ENCODE measurements around the gene ENTPD6. TPM values are rescaled to one million over a fixed set of nuclear protein-coding genes. Genes with fewer than 3 reads are reported as not detected.
"Not testable (repeated sequence)": the region's sequence is repeated elsewhere in the genome, so short reads cannot be mapped to it uniquely, and the experiment has no call there.

The ENTPD6 gene
- 57.9 and 67.9 TPM in 2 replicates for total RNA-seq (2014; rRNA removed; shearing (Covaris generic))

DNA sequence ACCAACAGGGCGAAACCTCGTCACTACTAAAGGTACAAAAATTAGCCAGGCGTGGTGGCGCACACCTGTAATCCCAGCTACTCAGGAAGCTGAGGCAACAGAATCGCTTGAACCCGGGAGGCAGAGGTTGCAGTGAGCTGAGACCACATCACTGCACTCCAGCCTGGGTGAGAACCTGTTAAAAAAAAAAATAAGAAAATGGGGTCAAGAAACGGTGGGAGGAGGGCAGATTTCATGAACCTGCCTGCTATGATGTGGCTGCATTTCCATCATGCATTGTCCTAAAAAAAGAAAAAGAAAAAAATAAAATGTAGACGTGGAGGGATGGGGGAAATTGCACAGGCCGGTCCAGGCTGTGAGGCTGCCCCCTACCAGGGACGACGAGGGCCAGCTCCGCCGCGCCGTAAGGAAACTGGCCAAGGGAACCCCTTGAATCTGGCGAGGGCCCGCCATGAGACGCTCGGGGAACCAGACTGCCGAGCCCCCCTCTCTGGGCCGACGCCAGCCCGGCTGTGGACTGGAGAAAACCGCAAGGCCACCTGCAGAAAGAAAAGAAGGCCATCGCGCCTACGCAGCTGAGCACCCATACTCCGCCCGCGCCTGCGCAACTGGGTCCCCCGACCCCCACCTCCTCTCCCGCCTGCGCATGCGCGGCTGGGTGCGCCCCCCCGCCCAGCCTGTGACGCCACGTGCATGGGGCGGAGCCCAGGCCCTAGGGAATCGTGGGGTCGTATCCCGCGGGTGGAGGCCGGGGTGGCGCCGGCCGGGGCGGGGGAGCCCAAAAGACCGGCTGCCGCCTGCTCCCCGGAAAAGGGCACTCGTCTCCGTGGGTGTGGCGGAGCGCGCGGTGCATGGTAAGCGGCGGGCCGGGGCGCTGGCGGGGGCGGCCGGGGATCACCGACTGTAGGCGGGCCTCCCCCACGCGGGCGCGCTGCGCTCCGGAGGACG, at the start of gene ENTPD6:
ENTPD6 (plus strand) TSS at position 699 of the 948 bp plus-strand sequence. CDS start 10,825 bp downstream, outside the sequence.
- peak; percentile 89 for DNase-seq (ENCODE audit: low read depth)

DNA sequence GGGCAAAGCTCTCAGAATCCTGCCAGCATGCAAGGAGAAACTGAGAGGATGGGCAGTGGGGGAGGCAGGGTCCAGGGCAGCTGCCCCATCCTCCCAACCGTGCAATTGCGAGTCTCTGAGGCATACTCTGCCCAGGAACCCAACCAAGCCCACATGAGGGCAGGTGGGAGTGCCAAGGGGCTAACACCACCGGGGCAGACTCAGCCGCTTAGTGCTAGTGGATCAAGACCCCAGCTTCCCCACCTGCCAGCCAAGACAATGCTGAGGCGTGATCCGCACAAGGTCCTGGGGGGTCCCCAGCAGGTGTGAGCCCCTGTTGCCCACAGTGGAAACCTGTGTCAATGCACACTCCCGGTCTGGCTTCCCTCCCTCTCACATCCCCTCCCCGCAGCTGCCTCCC, 48.5 kb upstream of the ENTPD6 start:
- DNase-seq (ENCODE audit: low read depth), result no peak

- no peak for DNase-seq (ENCODE audit: low read depth)
These were observed 47.8 kb upstream of the ENTPD6 start for GRCh38 chr20:25147716-25148115.

DNA sequence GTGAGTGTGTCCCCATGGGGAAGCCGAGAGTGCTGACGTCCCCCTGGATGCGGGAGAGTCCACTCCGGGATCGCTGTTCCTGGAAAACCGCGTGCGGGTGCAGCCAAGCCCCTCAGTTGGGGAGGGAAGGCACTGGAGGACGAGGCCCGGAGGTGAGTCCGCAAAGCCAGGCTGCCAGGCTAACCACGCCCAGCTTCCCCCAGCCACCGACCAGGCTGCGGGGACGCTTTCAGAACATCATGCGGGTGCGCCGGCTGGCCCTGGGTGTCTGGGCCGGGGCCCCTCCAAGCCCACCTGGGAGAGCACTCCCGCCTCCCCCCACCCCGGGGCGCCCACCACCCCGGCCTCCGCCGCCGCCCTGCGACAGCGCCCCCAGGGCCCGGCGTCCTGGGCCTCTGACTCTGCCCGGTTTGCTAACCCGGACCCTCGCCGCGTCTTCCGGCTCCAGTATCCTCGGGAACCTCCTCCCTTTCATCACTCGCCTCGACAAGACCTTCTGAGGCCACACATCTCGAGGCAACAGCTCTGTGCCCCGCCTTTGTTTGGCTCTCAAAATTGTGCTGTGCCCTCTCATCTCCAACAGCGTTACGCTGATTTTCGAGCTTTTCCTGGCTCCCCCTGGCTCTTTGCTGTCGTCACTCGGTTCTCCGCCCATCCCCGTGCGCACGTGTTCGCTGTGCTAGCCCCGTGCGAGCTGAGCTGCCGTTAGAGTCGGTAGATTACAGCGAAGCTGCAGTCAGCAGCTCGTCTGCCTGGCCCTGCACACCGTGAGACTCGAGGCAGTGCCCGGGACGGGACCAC, 47.1 kb upstream of the ENTPD6 start:
- DNase-seq (ENCODE audit: low read depth), result no peak

- no peak for DNase-seq (ENCODE audit: low read depth)
These were observed 46.3 kb upstream of the ENTPD6 start for GRCh38 chr20:25148982-25149846.

GRCh38 chr20:25150016-25150415, 45.5 kb upstream of the ENTPD6 start:
- DNase-seq (ENCODE audit: low read depth), result no peak

GRCh38 chr20:25158043-25158442, 37.5 kb upstream of the ENTPD6 start:
- DNase-seq (ENCODE audit: low read depth), result no peak

GRCh38 chr20:25160467-25160866, 35.0 kb upstream of the ENTPD6 start:
- DNase-seq (ENCODE audit: low read depth), result no peak

GRCh38 chr20:25160897-25161296, 34.6 kb upstream of the ENTPD6 start:
- DNase-seq (ENCODE audit: low read depth), result no peak

DNA sequence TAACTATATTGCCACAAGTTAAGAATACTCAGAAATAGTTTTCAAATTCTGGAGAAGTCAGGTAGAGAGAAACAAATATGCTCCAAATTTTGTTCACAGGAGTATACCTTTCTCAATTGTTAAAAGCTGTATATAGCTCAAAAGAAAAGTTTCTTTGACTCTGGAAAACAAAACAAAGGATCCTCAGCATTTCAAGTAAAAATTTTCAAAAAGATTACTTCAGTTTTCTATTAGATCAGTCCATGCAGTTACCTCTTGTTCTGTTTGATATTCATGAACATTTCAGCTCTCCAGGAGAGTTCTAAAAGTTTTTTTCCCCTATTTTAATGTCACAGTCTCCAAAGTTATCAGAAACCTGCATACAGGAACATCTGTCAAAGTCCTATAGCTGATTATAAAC, 30.4 kb upstream of the ENTPD6 start:
- DNase-seq (ENCODE audit: low read depth), result no peak

DNA sequence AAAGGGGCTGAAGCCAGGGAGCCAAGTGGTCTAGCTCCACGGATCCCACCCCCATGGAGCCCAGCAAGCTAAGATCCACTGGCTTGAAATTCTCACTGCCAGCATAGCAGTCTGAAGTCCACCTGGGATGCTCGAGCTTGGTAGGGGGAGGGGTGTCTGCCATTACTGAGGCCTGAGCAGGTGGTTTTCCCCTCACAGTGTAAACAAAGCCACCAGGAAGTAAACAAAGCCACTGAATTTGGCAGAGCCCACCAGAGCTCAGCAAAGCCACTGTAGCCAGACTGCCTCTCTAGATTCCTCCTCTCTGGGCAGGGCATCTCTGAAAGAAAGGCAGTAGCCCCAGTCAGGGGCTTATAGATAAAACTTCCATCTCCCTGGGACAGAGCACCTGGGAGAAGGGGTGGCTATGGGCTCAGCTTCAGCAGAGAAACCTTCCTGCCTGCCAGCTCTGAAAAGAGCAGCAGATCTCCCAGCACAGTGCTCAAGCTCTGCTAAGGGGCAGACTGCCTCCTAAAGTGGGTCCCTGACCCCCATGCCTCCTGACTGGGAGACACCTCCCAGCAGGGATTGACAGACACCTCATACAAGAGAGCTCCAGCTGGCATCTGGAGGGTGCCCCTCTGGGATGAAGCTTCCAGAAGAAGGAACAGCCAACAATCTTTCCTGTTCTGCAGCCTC, 29.3 kb upstream of the ENTPD6 start:
- DNase-seq (ENCODE audit: low read depth), result not testable (repeated sequence)

GRCh38 chr20:25173321-25173720, 22.2 kb upstream of the ENTPD6 start:
- DNase-seq (ENCODE audit: low read depth), result no peak

DNA sequence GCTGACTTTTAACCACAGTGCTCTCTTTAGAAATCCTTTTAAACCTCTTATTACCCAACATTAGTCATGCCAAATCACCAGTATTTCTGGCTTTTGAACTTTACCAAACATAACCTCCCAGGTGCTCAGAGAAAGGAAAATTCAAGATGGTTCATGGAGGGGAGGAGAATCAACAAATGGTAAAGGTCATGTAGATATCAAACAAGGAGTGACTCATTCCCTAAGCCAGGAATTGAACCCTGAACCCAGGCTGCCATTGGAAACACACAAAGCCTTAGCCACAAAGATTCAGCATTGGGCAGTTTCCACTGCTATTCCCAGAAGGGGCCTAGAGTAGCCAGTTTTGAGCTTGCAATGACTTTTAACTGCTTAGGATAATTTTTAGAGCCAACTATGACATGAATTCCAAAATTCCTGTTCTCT, 21.6 kb upstream of the ENTPD6 start:
- DNase-seq (ENCODE audit: low read depth), result peak; percentile 76

GRCh38 chr20:25176184-25176583, 19.3 kb upstream of the ENTPD6 start:
- DNase-seq (ENCODE audit: low read depth), result no peak

- peak; percentile 96 for DNase-seq (ENCODE audit: low read depth)
These were observed 17.6 kb upstream of the ENTPD6 start for GRCh38 chr20:25177890-25178321.

DNA sequence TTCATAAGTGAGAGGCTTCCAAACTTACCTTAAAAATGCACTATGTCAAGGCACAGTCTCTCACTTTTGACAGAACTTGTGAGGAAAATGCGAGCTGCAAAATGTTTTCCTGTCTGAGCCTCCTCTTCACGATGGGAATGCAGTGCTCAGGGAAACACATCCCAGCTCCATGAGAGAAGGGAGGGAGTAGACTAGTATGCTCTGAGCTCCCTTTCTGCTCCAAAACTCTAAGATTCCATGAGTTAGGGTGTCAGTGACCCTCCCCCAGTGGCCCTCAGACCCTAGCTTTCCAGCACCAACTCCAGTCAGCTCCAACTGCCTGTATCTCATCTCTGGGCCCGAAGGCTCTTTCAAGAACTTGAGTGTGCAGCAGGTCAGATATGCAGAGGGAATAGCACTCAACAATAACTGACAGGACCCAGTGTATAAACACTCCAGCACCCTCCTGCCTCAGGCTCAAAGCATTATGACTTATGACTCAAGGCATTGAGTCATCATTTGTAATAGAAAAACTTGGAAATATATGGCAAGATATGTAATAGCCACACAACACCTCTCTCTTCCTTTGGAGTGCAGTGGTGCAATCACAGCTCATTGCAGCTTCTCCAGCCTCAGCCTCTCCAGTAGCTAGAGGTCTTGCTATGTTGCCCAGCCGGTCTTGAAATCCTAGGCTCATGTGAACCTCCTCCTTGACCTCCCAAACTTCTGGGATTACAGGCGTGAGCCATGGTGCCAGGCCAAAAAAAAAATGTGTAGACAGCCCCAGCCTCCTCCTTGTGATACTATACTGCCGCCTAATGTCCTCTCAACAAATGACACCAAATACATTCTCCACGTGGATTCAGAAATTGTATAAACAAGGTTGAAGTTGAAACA, 16.7 kb upstream of the ENTPD6 start:
- DNase-seq (ENCODE audit: low read depth), result peak; percentile 98

DNA sequence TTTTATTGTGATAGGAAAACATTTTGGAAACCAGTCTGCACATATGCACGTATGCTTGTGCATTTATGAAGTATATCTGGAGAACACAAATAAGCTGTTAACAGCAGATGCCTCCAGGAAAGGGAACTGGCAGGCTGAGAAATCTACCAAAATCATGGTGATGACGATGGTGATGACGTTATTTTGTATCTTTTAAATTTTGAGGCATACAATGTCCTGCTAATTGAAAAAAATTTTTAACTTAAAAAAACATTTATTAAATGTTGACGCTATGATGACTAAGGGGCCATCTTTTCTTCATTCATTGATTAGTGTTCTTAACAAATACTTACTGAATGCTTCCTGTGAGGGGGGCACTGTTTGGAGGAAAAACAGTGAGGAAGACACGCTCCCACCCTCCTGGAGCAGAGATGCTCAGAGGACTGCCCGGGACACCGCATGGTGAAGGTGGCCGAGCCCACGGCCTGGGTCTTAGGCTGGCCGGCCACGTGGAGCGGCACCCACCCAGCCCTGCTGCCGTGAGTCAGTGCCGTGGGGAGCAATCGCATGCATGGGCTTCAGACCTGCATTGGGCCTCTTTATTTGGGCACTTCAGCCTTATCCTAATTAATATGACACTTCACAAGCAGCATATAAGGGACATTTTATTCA, 15.9 kb upstream of the ENTPD6 start:
- DNase-seq (ENCODE audit: low read depth), result no peak

DNA sequence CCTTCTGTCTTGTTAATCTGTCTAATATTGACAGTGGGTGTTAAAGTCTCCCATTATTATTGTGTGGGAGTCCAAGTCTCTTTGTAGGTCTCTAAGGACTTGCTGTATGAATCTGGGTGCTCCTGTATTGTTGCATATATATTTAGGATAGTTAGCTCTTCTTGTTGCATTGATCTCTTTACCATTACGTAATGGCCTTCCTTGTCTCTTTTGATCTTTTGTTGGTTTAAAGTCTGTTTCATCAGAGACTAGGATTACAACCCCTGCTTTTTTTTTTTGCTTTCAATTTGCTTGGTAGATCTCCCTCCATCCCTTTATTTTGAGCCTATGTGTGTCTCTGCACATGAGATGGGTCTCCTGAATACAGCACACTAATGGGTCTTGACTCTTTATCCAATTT, 11.1 kb upstream of the ENTPD6 start:
- DNase-seq (ENCODE audit: low read depth), result not testable (repeated sequence)

DNA sequence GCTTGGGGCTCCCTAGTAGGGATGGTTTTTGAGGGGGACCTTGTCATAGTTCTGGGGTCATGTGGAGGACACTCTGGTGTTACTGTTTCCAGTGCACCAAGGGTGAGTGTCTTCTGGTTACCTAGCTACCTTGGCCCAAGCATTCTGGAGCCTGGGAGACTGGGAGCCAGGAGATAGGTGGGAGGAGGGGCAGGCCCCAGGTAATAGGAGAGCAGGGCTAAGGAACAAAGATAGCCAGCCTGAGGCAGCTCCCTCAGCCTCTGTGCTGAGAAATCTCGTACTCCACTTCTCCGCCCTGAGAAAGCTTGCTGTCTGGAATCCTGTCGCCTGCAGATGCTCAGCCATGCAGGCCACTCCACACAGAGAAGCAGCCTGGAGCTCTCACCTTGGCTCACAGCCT, 8.3 kb upstream of the ENTPD6 start:
- no peak for DNase-seq (ENCODE audit: low read depth)

All from M059J (cell line).